ENCODE results near the gene ZCCHC14. TPM values are rescaled to one million over a fixed set of nuclear protein-coding genes. Genes with fewer than 3 reads are reported as not detected.
"Not testable (repeated sequence)": the region's sequence is repeated elsewhere in the genome, so short reads cannot be mapped to it uniquely, and the experiment has no call there.

ZCCHC14 gene
- polyA plus RNA-seq, 3 donors = 33.8 to 38.1 (median 36.9) TPM

DNA sequence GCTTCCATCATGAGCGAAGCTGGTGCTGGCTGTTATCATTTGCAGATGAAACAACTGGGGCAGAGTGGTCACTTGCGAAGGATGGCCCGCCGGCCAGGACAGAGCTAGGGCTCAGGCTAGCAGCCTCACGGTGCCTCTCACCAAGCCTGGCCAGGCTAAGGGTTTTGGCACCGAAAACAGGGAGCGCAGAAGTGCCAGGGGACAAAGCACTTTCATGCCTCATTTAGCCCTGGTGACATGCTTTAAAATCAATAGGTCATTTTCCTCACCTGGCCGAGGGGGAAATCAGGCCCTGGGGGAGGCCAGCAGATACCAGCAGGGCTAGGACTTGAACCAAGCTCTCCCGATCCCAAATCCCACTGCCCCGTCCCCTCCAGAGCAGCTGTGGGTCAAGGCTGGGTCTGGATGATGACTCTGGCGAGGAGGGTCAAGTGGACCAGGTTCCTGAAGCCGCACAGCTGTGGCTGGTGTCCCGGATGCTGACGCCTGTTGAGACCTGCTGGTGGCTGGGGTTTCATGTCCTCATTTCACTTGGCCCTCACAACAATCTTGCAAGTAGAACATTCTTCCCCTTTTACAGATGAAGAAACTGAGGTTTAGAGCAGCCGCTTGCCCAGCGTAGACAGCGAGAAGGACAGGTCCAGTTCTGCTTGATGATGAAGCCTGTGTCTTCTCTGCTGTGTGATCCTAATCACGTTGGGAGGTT, 10.6 kb upstream of the ZCCHC14 start:
- DNase-seq (ENCODE audit: extremely low read depth in 1 of 11, low read depth in 9 of 11, low spot score in 4 of 11) = not testable (repeated sequence)

DNA sequence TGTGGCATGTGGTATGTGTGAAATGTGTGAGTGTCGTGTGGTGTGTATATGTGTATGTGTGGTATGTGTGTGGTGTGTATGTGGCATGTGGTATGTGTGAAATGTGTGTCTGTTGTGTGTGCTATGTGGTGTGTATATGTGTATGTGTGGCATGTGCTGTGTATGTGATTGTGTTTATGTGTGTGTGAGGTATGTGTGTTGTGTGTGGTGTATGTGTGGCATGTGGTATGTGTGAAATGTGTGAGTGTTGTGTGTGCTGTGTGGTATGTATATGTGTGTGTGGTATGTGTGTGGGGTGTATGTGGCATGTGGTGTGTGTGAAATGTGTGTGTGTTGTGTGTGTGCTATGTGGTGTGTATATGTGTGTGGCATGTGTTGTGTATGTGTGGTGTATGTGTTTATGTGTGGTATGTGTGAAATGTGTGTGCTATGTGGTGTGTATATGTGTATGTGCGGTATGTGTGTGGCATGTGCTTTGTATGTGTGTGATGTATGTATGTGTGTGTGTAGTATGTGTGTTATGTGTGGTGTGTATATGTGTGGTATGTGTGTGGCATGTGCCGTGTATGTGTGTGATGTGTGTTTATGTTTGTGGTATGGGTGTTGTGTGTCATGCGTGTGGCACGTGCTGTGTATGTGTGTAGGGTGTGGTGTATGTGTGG, 9.6 kb upstream of the ZCCHC14 start:
- no peak for DNase-seq (ENCODE audit: extremely low read depth in 1 of 11, low read depth in 9 of 11, low spot score in 4 of 11)

DNA sequence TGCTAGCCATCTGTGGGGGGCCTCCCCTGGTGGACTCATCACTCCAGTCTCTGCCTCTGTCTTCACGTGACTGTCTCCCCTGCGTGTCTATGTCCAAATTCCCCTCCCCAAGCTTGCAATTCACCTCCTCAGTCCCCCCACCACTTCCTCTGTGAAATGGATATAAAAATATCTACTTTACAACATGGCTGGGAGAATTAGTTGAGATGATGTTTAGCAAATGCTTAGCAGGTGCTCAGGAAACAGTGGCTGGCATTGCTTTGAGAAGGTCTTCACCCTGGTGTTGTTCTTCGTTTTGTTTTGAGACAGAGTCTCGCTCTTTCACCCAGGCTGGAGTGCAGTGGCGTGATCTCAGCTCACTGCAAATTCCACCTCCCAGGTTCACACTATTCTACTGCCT, 8.3 kb upstream of the ZCCHC14 start:
- DNase-seq (ENCODE audit: extremely low read depth in 1 of 11, low read depth in 9 of 11, low spot score in 4 of 11) = no peak

DNA sequence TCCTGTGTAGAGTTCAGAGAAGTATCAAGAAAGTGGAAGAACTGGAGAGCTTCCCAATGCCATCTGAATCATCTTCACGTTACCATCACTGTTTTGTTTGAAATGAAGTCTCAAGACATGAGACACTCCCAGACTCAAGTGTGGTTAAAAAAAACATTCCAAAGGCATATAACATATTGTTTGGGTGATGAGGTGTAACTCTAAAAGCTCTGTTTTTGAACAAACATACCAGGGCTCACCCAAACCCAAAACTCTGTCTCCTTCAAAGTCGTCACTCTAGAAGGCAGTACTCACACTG, 6.3 kb upstream of the ZCCHC14 start:
- no peak for DNase-seq (ENCODE audit: extremely low read depth in 1 of 11, low read depth in 9 of 11, low spot score in 4 of 11)

DNA sequence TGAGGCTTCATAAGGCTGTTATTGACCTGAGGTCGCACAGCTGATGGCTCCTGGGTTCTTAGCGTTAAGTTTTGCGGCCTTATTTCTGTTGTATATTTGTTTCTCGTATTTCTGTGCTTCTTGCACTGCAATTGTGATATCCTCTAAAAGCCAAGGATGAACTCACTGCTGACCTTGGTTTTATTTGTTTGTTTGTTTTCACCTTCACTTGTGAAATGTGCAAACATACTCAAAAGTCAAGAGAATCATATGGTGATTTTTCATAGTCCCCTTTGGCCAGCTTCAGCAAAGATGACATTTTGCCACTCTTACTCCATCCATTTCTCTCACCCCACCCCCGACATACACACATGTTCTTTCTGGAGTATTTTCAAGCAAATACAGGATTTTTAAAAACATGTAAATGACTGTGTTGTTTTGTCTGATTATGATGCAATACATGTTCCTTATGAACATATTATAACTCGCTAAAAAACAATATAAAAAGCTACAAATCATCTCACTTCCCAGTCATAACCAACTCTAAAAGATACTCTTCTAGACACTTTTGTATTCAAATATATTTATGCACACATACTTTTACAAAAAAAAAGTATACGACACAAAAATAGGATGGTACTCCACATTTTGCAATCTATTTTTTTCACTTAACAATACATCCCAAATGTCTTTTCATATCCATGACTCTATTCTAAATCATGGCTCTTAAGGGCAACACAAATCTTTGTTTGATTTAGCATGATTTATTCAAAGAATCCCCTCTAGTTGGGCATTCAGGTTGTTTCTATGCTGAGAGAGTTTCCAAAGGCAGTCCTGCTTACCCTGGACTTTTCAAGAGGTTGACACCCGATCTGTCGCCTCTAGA, 5.7 kb upstream of the ZCCHC14 start:
- no peak for DNase-seq (ENCODE audit: extremely low read depth in 1 of 11, low read depth in 9 of 11, low spot score in 4 of 11)

DNA sequence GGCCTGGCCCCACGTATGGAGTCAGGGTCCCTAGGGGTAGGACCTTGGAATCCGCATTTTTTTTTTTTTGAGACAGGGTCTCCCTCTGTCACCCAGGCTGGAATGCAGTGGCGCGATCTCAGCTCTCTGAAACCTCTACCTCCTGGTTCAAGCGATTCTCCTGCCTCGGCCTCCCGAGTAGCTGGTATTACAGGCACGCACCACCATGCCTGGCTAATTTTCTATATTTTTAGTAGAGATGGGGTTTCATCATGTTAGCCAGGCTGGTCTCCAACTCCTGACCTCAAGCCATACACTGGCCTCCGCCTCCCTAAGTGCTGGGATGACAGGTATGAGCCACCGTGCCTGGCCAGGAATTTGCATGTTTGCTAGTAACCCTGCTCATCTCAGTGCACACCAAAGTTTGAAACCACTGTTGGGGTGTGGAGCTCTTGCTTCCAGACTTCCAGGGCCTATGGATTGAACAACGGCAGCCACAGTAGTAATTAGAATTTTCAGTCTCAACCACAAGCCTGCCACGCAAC, 5.0 kb upstream of the ZCCHC14 start:
- not testable (repeated sequence) for DNase-seq (ENCODE audit: extremely low read depth in 1 of 11, low read depth in 9 of 11, low spot score in 4 of 11)

DNA sequence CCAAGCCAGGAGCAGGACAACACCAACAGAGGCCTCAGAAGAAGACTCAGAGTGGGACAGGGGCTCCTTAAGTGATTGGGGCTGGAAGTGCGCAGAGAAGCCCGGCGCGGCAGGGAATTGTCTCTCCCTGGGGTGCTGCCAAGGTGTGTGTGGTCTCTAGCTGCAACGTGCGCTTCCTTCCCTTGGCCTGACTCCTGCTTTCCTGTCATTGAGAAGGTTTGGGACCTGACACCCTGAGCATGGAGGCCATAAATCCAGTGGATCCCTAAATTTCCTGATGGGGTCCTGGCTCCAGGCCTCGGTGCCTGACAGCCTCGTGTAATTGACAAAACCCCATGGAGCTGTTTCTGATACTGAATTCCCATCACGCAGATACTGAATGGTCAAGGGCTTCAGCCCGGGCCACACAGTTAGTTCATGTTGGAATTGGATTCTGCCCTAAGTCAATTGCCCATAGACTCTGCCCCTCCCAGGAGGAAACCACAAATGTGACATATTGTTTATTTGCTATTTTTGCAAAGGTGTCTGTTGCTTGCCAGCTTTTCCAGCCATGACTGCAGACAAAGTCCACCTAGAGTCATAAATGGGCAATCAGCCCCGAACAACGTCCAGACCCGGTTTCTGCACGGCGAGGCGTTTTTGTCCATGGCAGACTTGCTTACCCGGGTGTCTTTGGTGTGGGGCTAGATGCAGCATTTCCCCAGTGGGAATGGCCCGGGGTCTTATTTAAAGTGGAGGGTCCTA, 4.4 kb upstream of the ZCCHC14 start:
- not testable (repeated sequence) for DNase-seq (ENCODE audit: extremely low read depth in 1 of 11, low read depth in 9 of 11, low spot score in 4 of 11)

DNA sequence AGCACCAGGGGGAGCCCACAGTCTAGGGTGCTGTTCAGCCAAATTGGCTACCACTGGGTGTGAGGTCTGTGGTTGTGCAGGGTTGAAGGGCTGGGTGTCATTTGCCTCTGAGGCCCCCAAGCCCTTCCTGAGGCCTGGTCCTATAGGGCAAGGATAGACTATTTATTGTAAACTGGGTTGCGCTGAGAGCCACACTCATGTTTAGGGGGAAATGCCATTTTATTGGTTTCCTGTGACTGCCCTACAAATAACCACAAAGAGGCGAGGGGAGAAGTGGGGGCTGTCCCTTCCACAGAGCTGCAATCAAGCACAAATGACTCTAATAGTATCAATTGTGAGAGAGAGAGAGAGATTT, 3.6 kb upstream of the ZCCHC14 start:
- DNase-seq (ENCODE audit: extremely low read depth in 1 of 11, low read depth in 9 of 11, low spot score in 4 of 11) = no peak

DNA sequence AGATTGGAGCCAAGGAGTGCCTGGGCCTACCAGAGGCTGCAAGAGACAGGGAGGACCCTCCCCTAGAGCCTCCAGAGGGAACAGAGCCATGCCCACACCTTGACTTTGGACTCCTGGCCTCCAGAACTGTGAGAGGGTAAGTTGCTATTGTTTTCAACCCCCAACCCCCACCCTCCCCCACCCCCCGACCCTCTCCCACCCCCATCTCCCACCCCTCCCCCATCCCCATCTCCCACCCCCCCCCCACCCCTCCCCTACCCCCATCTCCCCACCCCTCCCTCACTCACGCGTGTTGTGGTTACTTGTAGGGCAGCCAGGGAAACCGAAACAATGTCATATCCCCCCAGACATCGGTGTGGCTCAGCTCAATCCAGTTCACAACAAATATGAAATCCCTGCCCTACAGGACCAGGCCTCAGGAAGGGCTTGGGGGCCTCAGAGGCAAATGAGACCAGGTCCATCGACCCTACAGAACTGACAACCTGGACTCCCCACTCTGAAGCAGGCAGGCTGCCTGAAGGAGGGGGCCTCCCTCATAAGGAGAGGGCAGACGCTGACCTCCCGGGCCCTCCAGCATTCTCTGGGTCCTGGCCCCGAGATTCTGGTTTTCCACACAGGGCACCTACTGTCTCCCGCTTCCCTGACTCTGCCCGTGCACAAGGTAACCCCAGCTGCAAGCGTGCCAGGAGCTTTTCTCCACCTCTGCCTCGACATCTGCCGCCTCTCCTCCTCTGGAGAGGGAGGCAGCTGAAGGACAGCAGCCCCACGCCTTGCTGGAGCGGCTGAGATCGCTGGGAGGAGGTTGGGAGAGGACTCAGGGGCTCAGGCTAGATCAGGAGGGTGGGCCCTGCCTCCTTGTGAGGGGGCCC, 3.0 kb upstream of the ZCCHC14 start:
- no peak for DNase-seq (ENCODE audit: extremely low read depth in 1 of 11, low read depth in 9 of 11, low spot score in 4 of 11)

DNA sequence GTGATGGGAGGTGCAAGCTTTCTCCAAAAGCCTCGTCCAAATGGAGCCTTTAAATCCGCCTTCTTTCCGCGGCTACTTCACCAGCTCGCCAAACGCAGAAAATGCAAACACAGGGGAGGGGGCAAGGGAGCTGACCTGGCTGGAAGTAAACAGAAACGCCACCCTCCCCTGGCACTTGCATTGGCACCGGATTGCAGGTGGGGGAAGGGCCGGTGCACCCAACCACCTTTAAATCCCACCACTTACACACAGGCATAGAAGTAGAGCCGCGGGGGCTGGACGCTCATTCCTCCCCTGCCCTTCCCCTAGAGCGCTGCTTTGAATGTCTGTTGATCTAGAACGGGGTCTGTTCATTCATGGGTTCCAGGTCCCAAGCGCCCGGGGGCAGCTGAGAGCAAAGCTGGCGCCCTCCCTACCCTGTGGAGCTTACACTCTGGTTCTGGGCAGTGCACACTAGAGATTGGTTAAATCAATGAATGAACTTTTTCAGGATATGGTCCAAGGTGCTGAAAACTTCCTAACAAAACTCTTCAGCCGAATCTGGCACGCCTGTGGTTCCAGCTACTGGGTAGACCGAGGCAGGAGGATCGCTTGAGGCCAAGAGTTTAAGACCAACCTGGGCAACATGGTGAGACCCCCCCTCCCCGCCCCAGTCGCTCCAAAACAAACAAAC, 920 bp upstream of the ZCCHC14 start:
- DNase-seq (ENCODE audit: extremely low read depth in 1 of 11, low read depth in 9 of 11, low spot score in 4 of 11) = no peak

DNA sequence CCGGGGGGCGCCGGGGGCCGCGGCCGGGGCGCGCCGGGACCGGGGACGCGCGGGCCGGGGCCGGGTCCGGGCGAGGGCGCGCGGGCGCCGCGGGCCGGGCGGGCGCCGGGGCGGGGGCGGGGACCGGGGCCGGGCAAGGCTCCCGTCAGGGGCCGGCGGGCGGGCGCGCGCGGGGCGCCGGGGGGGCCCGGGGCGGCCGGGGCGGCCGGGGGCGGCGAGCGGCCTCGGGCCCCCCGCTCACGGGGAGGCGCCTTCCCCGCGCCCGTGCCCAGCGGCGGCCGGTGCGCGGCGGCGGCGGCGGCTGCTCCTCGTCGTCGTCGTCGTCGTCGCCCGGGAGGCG, 563 bp downstream of the ZCCHC14 start:
- no peak for DNase-seq (ENCODE audit: extremely low read depth in 1 of 11, low read depth in 9 of 11, low spot score in 4 of 11)

DNA sequence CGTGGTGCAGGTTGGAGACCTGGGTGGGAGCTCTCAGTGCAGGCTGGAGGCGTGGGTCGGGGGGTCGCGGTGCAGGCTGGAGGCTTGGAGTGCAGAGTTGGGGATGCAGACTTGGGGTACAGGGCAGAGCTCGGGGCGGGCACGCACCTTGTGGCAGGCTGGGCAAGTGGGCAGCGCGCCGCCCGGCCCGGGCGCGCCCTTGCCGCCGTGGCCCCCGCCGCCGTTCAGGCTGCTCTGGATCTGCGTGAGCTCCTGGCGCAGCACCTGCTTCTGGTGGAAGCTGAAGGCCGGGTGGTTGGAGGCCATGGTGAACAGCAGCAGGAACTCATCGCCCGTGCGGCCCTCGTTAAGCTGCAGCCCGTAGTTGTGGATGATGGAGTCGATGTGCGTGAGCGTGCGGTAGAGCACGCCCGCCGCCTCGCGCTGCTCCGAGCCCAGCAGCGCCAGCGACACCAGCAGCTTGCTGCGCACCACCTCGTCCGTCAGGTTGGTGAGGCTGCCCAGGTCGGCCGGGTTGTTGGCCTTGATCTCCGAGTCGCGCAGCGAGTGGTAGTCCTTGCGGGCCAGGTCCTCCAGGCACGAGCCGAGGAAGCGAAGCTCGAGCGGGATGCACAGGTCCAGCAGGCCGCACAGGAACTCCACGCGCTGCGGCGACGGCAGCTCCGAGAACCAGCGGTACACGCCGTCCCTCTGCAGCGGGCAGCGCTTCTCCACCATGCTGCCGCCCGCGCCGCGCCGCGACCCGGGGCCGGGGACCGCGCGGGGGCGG, 1.1 kb downstream of the ZCCHC14 start:
- DNase-seq (ENCODE audit: extremely low read depth in 1 of 11, low read depth in 9 of 11, low spot score in 4 of 11) = no peak

DNA sequence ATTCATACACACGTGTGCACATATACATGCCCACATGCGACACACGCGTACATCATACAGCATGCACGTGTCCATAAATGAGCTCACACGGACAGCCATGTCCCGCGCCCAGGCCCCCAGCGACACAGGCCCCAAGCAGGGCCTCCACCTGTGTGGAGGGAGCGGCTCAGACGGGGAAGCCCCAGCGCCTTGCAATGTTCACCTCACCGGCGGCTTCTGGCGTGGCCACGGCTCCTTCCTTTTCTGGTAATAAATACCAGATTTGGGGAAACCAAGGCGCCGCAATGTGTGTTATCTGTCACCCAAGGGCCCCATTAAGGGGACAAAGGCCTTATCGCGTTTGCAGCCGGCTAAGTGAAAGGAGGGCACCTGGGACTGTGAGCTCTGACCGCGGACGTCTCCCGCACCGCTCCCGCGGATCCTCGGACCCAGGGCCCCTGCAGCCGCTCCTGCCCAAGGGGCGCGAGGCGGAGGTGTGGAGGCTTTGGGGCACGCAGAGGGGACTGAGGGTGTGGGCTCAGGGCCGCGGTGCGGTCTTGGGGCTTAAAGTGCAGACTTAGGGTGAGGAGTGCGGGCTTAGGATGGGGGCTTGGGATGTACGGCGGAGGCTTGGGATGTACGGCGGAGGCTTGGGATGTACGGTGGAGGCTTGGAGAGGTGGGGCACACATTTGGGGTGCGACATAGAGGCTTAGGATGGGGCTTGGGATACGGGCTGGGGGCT, 1.9 kb downstream of the ZCCHC14 start:
- DNase-seq (ENCODE audit: extremely low read depth in 1 of 11, low read depth in 9 of 11, low spot score in 4 of 11) = not testable (repeated sequence)

DNA sequence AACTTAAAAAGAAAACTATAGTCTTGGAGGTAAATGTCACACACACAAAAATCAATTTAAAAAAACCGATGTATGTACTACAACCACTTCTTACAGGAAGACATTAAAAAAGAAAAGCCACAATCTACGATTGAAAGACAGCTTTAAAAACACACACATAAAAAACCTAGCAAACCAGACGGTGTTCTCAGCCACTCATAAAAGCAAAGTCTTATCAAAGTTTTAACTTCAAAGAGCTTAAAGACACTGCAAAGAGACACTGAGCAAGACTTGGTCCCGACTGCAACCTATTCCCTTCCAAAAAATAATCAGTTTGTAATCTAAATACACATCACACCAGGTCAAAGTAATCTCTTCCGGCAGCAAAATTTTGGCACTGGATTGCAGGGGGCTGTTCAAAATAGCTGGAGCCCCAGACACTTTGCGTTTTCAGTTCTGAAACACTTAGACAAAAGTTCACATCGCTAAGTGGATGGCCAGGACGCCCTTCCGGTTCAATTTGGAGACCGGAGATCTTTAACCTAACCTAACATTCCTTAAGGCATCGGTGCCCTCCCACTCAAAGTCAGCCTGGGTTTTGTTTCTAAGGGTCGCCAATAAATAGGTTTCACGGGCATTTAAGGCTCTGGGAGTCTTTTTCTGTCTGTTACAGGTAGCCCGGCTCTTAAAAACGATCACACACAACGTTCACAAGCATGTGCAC, 2.6 kb downstream of the ZCCHC14 start:
- no peak for DNase-seq (ENCODE audit: extremely low read depth in 1 of 11, low read depth in 9 of 11, low spot score in 4 of 11)

DNA sequence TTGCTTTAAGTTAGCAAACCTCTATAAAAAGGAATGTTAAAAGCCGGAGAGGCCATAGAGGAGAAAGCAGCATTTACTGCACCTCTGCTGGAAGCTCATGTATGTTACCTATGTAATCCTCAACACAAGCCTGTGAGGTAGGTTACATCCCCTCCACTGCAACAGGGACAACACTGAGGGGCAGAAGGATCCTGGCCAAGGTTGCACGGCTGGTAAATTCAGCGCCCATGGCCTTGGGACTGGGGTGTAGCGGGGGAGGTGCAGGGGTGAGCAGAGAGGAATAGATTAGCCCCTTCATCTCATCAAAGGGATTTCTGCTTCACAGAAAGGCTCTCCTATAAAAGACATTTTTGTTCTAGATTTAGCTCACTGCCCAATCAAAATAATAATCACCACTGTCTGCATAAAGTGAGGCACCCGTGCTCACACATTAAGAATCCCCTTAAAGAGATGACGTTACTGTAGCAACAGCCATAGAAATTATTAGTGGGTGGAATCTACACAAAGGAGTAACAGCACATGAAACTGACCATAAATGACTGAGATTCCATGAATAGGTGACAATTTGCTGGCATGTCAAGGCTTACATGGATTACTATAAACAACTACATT, 3.3 kb downstream of the ZCCHC14 start:
- no peak for DNase-seq (ENCODE audit: extremely low read depth in 1 of 11, low read depth in 9 of 11, low spot score in 4 of 11)

DNA sequence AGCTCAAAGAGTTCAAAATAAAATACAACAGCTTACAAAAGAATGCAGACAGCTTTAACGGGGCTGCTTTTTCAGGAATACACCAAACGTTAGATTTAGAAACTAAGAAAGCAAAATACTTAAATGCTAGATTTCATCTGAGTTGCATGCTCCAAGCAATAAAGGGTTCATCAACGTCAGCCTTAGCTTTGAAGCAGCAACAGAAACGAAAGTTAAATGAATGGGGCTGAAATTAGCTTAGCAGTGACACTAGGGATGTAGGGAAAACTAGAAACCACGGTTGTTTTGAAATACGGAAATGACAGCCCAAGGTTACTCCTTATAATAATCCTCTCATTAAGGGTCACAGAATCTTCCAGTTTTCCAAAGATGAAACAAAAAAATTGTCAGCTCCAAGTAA, 3.9 kb downstream of the ZCCHC14 start:
- not testable (repeated sequence) for DNase-seq (ENCODE audit: extremely low read depth in 1 of 11, low read depth in 9 of 11, low spot score in 4 of 11)
